GM12873 (cell line): ENCODE data around the gene DNAJC4.

Source experiments
- CTCF ChIP-seq: IDR thresholded peaks from 2 replicates; pipeline ENCODE4 v1.5.1; 2012; ENCODE audit warnings: low read depth, mild to moderate bottlenecking, moderate library complexity, low read length, control low read depth; ENCODE audit not compliant: insufficient read depth; ENCODE audit errors: missing control alignments

Gene DNAJC4

GRCh38 chr11:64259533-64260067, 29.3 kb downstream of the DNAJC4 start:
- TF ChIP-seq CTCF: no peak

DNA sequence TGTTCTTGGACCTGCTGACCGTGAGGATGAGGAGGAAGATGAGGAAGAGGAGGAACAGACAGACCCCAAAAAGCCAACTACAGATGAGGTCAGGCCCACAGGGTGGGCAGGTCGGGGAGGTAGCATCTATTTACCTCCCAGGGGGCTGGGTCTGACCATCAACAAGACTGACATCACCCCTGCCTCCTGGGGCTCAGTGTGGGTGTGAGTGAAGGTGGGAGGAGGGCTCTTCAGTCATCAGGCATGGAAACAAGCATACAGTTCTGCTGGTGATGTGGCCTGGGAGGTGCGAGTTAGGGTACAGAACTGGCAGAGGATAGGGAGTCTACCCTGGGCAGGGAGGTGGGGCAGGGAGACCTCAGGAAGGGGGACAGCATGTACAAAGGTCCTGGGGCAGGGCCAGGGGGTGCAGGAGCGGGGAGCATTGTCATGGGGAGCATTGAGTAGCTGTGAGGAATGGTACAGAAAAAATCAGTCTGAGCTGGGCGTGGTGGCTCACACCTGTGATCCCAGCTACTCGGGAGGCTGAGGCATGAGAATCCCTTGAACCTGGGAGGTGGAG, 29.9 kb downstream of the DNAJC4 start:
- no peak for TF ChIP-seq CTCF

- no peak for TF ChIP-seq CTCF
These were observed 31.3 kb downstream of the DNAJC4 start for GRCh38 chr11:64261556-64262080.

- no peak for TF ChIP-seq CTCF
These were observed 32.1 kb downstream of the DNAJC4 start for GRCh38 chr11:64262271-64263002.

DNA sequence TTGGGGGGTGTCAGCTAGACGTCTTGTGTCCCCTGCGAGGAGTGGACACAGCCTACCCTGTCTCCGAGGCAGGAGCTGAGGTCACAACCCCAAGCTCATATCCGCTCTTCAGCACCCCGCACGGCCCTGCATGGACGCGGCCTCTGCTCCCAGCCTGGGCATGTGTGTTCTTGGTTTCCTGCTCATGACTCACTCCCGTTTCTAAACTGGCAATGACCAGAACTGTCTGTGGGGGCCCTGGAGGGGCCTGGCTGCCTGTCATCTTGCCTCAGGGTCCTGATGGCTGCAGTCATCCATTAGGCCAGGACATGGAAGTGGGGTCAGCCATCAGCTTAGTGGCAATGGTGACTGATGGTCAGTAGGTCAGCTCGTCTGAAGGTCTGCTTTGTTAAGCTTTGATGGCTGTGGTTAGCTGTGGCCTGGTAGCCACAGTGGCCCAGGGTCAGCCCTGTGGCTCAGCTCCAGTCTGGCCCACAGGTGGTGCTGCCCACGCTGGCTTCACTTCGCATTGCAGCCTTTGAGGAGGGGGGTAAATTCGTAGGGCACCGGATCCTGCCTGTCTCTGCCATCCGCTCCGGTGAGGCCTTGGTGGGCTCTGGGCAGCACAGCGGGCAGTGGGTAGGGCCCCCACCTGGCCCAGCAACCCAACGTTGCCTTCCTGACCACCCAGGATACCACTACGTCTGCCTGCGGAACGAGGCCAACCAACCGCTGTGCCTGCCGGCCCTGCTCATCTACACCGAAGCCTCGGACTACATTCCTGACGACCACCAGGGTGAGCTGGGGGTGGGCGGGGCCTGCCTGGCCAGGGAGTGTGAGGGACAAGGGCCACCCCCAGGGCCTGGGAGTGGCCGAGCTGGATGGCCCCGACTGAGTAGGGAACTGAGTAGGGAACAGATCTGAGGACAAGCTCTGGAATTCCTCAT, 32.9 kb downstream of the DNAJC4 start:
- no peak for TF ChIP-seq CTCF

DNA sequence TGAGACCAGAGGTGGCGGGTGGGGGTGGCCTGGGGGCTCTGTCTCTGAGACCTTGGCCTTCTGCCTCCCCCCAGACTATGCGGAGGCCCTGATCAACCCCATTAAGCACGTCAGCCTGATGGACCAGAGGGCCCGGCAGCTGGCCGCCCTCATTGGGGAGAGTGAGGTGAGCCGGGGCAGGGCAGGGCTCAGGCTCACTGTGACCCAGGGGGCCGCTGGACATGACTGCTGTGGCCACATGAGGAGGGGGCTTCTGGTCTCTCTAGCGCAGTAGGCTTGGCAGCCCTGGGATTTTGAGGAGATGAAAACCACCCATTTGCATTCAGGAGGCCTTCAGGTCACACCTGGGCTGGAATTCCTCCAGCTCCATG, 33.6 kb downstream of the DNAJC4 start:
- no peak for TF ChIP-seq CTCF

DNA sequence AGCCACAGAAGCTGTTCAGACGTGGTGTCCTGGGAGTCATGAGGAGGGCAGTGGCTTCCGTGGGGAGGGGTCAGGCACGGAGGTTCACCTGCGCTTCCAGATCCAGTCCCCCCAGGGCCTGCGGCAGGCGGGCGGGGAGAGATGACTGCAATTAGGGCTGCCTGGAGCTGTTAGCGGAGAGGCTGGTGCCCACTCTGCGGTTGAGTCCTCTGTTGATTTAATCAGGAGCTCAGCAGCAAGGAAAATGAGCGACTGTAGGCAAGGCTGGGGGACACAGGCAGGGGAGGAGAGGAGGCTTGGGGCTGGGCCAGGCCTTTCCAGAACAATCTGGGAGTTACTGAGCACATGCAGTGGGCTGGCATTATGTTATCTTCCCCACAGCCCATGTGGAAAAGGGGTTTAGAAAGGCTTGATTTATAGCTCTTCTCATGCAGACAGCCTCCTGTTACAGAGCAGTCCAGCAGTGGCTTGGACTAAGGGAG, 34.1 kb downstream of the DNAJC4 start:
- TF ChIP-seq CTCF: no peak
